ENCODE measurements around the gene CCL16.
"Not testable (repeated sequence)": the region's sequence is repeated elsewhere in the genome, so short reads cannot be mapped to it uniquely, and the experiment has no call there.

CCL16 gene

DNA sequence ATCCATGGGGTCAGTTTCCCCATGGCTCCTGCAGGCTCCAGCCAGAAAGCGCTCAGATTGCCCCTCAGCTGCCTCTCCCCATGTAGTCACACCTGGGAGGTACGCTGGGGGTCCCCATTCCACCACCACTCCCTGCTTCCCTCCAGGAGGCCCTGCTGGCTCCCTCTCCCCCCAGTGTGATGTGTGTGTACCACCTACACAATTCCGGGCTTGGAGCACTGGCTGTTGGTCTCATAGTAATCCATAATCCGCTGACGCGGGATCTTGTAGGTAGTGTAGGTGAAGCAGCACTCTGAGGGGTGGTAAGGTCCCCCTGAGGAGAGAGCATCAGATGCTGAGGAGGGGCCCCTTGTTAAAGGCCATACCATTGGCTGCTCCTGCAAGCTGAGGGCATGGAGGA lies 2.8 kb upstream of the CCL16 start:
- no peak for DNase-seq

GRCh38 chr17:35982409-35983191 lies 1.3 kb upstream of the CCL16 start:
- no peak for DNase-seq

DNA sequence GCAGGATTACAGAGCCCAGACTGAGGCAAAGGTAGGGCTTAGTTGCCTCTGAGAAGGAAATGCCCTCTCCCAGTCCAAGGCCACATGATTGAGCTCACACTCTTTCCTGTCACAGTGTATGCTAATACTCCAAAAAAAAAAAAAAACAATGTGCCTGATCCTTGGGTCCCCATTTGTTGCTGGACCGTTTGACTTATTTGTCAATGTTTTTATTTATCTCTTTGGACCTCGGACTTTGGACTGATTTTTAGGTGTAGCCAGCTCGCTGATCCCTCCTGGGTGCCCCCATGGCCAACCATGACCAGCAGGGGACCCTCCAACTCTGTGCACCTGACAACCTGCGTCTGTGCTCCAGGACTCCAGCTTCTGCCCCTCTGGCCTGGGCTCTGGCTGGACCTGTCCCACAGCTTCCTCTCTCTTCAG lies 622 bp upstream of the CCL16 start:
- DNase-seq = no peak

- DNase-seq = no peak
These were observed 3.0 kb downstream of the CCL16 start for GRCh38 chr17:35978346-35978745.

GRCh38 chr17:35977509-35977908 lies 3.8 kb downstream of the CCL16 start:
- DNase-seq = no peak

GRCh38 chr17:35973333-35974260 lies 7.7 kb downstream of the CCL16 start:
- DNase-seq = no peak

- no peak for DNase-seq
These were observed 8.4 kb downstream of the CCL16 start for GRCh38 chr17:35972945-35973332.

- no peak for DNase-seq
These were observed 8.8 kb downstream of the CCL16 start for GRCh38 chr17:35972535-35972934.

DNA sequence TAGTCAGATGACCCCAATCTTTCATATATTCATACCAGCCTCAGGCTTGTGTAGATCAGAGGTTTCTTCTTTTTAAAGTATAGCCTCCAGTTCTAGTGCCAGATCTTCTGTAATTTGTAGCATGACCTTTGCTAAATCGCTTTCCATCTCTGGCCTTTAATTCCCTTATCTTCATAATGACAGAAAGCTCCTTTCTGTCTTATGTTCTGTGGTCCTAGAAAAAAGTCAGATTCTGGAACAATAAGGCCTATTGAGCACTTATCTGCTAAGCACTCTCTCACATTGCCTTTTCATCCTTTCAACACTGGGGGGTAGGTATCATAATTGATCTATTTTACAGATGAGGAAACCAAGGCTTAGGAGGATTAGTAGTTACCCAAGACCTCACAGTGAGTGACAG lies 9.2 kb downstream of the CCL16 start:
- DNase-seq = no peak

DNA sequence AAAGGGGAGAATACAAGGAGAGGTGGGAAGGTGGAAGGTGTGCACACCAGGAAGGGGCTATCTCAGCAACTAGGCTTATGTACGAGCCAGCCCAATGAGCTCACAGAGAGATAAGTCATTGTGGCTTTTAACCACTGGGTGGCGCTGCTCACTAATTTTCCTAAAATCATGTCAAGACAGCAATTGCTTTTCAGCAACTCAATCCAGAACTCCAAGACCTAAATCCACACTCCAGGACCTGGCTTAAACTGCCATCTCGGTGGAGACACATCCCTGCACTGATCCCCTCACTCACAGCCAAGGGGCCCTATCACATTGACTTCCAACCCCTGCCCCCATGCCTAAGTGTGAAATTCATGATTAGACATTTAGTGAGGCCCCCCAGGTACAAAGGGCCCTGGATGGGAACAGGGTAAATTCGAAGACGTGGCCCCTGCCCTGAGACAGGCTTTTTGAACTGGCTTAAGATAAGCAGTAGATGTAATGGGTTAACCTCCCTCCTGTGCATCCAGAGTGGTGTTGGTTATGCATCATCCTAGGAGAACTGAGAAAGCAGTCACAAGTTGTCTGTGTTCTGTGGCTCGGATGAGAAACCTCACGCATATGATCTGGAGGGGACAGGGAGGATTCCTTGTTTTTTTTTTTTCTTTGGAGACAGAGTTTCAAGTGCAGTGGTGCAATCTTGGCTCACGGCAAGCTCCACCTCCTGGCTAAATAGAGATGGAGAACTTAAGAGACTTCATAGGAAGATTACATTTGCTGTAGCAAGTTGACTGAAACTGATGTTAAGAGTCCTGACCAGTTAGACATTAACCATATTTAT lies 11.5 kb downstream of the CCL16 start:
- DNase-seq = peak; percentile 11

- DNase-seq = no peak
These were observed 12.7 kb downstream of the CCL16 start for GRCh38 chr17:35968520-35969054.

DNA sequence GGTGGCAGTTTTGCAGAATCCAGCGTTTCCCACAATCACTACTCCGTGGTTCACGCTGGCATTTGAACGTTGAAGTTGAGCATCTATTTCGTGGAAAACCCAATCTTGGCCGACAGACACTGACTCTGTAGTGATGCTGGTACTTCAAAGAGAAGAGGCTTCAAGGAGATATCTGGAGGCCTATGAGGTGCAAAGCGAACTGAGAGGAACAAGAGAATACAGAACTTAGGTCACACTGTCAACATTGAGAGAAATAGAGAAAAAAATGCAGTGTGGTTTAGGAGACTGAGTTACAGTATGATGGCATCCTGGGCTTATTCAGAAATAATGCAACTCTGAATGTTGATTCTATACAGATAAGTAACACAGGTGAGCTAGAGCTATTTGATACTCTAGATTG lies 16.0 kb downstream of the CCL16 start:
- no peak for DNase-seq

DNA sequence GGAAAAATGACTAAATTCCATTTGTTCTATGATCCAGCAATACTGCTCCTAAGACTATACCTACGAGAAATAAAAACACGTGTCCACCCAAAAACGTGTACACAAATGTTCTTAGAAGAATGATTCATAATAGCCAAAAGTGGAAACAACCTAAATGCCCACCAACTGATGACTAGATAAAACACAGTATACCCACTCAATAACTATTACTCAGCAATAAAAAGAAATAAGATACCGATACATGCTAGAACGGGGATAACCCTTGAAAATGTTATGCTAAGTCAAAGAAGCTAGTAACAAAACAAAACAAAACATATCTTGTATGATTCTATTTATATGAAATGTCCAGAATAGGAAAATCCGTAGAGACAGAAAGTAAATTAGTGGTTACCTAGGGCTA lies 17.6 kb downstream of the CCL16 start:
- DNase-seq = no peak

DNA sequence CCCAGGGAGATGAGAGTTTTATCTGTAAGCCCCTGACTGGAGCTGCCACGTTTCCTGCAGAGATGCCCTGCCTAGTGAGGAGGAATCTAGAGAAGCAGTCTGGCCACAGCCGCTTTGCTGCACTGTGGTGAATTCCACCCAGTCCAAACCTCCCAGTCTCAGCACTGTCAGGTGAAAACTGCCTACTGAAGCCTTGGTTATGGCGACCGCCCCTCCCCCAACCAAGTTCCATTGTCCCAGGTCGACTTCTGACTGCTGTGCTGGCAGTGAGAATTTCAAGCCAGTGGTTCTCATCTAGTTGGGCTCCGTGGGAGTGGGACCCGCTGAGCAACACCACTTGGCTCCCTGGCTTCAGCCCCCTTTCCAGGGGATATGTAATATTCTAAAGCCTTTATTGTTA lies 27.6 kb downstream of the CCL16 start:
- DNase-seq = no peak

DNA sequence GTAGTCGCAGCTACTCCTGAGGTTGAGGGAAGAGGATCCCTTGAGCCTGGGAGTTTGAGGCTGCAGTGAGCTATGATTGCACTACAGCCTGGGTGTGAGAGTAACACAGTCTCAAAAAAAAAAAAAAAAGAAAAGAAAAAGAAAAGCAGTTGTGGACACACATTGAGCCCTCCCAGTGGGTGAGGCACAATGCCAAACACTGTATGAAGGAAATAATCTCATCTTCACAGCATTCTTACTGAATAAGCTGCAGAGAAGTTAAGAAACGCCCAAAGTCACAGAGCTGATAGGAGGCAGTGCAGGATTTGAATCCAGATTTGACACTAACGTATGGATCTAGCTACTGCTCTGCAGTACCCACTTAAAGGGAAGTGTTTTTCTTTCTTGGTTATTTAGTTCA lies 31.9 kb downstream of the CCL16 start:
- no peak for DNase-seq

DNA sequence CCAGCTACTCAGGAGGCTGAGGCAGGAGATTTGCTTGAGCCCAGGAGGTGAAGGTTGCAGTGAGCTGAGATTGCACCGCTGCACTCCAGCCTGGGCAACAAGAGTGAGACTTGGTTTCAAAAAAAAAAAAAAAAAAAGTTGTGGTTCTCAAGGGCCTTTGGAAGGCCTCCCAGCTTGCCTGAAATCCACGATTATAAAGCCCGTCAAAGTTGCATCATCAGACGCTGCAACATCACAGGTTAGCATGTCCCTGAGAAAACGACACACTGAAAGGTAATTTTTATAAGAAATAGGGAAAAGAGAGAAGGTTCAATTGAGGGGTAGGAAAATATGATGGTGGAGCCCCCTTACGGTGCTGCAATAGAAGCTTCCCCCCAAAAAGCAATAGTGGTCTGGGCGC lies 33.2 kb downstream of the CCL16 start:
- no peak for DNase-seq

- DNase-seq = peak; percentile 39
These were observed 34.1 kb downstream of the CCL16 start for GRCh38 chr17:35947156-35947585.

DNA sequence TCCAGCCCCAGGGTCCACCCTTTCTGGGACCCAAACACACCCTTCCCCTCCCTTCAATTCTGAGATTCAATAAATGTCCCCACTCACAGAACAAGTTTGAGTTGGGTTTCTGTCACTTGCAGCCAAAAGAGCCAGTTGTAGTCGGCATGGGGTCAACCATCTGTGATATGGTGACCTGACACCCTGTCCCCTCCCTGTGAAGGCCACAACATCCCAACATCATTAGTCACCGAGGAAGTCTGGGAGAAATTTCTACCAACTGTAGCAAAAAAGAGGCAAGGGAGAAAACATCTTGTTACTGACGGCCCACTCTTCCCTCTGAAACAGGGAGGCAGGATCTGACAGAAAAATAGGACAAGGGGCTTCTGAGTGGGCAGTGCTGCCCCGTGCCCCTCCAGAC lies 37.1 kb downstream of the CCL16 start:
- DNase-seq = no peak

DNA sequence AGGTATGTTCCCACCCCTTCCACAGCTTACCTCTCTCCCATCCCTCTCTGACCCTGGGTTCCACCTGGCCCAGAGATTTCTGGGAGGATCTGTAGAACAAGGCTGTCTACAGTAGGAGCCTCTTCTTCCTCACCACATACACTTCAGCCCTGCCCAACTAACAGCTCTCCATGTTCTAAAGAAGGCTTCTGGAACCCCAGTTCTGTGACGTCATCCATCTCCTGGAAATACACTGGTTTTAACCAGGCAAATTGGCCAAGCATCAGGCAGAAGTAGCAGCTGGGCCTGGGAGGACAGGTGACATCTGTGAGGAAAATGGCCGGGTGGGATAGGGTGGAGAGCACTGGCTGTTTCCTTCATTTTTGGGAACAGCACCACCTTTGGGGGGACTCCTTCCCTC lies 37.8 kb downstream of the CCL16 start, which contains the start of gene LYZL6:
Gene LYZL6 (minus strand): TSS at position 177 of the 400 bp plus-strand sequence. CDS start 4,357 bp downstream, outside the sequence.
- DNase-seq = no peak

GRCh38 chr17:35942588-35943186 lies 38.6 kb downstream of the CCL16 start:
- DNase-seq = no peak

- not testable (repeated sequence) for DNase-seq
These were observed 42.8 kb downstream of the CCL16 start for GRCh38 chr17:35938492-35938891.

GRCh38 chr17:35936063-35936462 lies 45.2 kb downstream of the CCL16 start:
- no peak for DNase-seq
